GM10248 (cell line): Measurements from ENCODE around the gene FGF14.

Experiments used
- CTCF ChIA-PET: fragments of 300-600 bp; sonication (Branson Sonifier 250); formaldehyde crosslinking; extraction: SDS; loops from one replicate; lab custom pipeline; 2021; ENCODE audit warnings: antibody characterized with exemption; lab: Yijun Ruan, JAX
- POLR2A ChIA-PET: fragments of 350-650 bp; sonication (Branson Sonifier 250); formaldehyde crosslinking; extraction: SDS; loops from one replicate; lab custom pipeline; 2020; ENCODE audit warnings: antibody characterized with exemption; lab: Yijun Ruan, JAX
- DNase-seq: peaks from one replicate; pipeline ENCODE4 v3.0.0; 2012; ENCODE audit errors: extremely low spot score
- TF ChIP-seq, protein P1 (sequence below): IDR thresholded peaks from 2 replicates; pipeline ENCODE4 v1.5.1; 2012; ENCODE audit warnings: mild to moderate bottlenecking, low read depth; ENCODE audit errors: extremely low read depth, missing control alignments, control extremely low read depth

The FGF14 gene

DNA sequence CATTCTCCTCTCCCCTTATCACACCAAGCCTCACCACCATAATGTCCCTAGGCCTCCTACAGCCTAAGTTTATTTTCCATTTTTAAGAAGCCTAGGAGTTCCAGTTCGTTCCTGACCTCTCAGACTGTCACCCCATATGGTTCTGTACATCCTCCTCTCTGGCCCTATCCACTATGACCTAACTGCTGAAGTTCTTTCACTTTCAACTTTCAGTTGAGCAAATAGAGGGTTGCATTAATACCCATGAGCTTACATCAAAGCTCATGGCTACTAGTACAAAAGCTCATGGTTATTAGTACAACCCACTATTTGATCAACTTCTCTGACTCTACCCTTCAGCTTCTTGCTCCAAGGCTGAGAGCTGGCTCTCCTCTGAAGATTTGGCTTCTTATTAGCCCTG, 72.9 kb downstream of the FGF14 start:
- DNase-seq: no peak
- ChIA-PET CTCF (interaction anchor here (1.0 kb wide), 1 partner anchor 11 kb away, joined by 4 read pairs; no protein-coding TSS in a partner anchor), POLR2A (no interaction called here)
- TF ChIP-seq, protein P1, sequence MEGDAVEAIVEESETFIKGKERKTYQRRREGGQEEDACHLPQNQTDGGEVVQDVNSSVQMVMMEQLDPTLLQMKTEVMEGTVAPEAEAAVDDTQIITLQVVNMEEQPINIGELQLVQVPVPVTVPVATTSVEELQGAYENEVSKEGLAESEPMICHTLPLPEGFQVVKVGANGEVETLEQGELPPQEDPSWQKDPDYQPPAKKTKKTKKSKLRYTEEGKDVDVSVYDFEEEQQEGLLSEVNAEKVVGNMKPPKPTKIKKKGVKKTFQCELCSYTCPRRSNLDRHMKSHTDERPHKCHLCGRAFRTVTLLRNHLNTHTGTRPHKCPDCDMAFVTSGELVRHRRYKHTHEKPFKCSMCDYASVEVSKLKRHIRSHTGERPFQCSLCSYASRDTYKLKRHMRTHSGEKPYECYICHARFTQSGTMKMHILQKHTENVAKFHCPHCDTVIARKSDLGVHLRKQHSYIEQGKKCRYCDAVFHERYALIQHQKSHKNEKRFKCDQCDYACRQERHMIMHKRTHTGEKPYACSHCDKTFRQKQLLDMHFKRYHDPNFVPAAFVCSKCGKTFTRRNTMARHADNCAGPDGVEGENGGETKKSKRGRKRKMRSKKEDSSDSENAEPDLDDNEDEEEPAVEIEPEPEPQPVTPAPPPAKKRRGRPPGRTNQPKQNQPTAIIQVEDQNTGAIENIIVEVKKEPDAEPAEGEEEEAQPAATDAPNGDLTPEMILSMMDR: no peak

DNA sequence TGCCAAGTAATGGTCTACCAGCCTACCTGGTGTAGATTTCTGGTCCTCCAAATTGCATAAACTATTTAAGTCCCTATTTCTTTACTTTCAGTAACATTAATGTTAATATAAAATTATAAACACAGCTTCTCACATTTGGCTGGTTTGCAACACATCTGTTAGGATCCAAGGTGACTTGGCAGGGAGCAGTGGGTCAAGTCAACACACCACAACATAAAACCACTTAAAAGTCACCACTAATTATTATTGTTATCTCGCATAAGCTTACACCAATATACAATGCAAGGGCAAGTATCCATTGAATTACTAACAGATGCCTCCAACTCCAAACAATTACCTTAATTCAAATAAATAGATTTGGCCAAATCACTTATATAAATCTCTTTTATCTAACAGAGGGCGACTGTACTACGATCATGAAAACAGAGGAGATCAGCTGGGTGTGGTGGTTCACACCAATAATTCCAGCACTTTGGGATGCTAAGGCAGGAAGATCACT, 74.7 kb downstream of the FGF14 start:
- DNase-seq: no peak
- ChIA-PET POLR2A (no interaction called here), CTCF (interaction anchor here (1.4 kb wide), 1 partner anchor 14 kb away, joined by 3 read pairs; no protein-coding TSS in a partner anchor)
- TF ChIP-seq, protein P1: no peak

DNA sequence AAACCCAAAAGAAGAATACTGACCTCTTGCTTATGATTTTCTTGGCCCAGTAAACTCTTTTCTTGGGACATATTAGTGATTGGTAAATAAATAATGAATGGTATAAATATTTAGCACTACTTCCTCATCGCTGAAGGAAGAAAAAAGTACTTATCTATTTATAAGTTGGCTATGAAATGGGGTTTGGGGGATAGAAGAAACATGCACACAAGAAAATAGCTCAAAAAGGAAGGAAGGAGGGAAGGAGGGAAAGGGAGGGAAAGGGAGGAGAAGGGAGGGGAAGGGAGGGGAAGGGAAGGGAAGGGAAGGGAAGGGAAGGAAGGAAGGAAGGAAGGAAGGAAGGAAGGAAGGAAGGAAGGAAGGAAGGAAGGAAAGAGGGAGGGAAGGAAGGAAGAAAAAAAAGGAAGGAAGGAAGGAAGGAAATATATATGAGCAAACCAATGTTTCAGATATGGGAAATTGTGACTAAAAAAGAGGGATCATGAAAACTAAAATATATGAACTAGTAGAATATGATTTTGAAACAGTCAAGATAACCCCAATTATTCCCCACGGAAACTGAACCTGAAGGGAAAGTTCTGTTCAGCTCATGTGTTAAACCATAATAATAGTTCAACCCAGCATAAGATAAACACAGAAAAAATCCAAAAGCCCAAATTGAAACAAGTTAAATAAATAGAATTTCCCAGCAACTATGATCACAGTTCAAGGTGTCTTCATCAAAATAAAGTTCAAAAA, 75.3 kb downstream of the FGF14 start:
- ChIA-PET CTCF (interaction anchor here (0.6 to 1.4 kb wide), 2 partner anchors 13 to 15 kb away, joined by 3 read pairs; no protein-coding TSS in a partner anchor), POLR2A (no interaction called here)
- DNase-seq: no peak
- TF ChIP-seq, protein P1: no peak

DNA sequence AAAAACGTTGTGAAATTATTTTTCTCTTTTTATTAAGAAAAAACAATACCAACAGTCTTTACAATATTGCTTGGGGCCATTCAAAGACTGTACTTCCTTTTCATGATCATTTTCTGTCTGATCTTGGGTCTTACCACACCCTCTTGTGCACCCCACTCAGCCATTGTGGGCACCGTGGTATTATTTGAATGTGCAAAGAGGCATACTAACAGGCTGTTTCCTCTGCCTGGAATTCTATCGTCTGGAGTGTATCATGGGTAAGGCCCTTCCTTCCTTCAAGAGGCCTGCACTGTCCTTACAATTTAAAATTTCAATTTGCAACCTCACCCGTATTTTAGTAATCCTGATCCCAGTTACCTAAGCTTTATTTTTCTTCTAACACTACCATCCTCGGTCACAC, 76.5 kb downstream of the FGF14 start:
- ChIA-PET POLR2A (no interaction called here), CTCF (interaction anchor here (1.0 kb wide), 1 partner anchor 9 kb away, joined by 3 read pairs; no protein-coding TSS in a partner anchor)
- TF ChIP-seq, protein P1: no peak
- no peak for DNase-seq

DNA sequence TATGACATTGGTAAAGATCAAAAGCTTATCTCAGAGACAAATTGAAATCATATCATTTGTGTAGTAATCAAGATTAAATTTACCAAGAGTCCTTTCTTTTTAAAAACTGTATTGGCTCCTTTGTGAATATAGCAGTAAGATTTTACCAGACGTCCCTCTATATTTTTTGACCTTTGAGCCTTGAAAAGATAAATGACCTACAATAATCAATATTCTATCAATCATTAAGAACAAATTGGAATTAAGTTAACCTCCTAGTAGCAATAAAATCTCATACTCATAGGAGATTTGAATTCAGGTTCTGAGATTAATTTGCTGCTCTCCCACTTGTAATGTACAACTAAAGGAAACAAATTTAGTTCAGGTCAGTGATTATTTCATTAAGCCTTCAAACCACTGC, 78.3 kb downstream of the FGF14 start:
- ChIA-PET POLR2A (no interaction called here), CTCF (interaction anchor here (1.2 to 1.7 kb wide), 2 partner anchors 9 to 97 kb away, joined by 3 to 8 read pairs; no protein-coding TSS in a partner anchor)
- no peak for DNase-seq
- TF ChIP-seq, protein P1: no peak

DNA sequence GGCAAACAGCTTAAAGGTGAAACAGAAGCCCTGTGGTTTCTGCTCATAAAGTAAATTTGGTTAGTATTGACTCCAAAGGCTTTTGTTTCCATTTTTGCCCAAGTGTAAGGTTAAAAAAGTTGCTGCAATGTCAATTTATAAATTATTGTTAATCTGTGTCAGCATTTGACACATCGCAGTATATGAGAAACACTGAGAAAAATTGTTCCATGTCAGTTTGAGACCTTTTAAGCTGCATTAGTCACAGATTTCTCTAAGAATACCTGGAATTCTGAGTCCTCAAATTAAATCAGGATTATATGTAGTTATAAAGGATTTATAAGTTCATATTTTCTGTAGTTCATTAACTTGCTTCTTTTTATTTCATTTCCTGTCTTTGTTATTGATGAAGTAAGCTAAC, 78.8 kb downstream of the FGF14 start:
- DNase-seq: no peak
- POLR2A ChIA-PET: no interaction called here
- TF ChIP-seq, protein P1: no peak
- CTCF ChIA-PET: interaction anchor here (1.7 kb wide), 1 partner anchor 10 kb away, joined by 8 read pairs; no protein-coding TSS in a partner anchor
